Effector memory CD4-positive, alpha-beta T cell (primary cell): ENCODE data around the gene RBM6.
"Not testable (repeated sequence)": the region's sequence is repeated elsewhere in the genome, so short reads cannot be mapped to it uniquely, and the experiment has no call there.

Source experiments
- DNase-seq, 3 donors: peaks; one replicate each; pipeline ENCODE4 v3.0.0-alpha.2; 2020
- H3K27ac ChIP-seq: 2 replicates; pipeline ENCODE4 v1.7.0; 2013; ENCODE audit warnings: mild to moderate bottlenecking, low read length, moderate library complexity; ENCODE audit not compliant: insufficient read depth, poor library complexity, severe bottlenecking
- H3K27me3 ChIP-seq: replicated peaks from 2 replicates; pipeline ENCODE4 v1.7.0; 2013; ENCODE audit warnings: mild to moderate bottlenecking, low read length; ENCODE audit not compliant: insufficient read depth, control insufficient read depth, poor library complexity, severe bottlenecking
- H3K36me3 ChIP-seq: 2 replicates; pipeline ENCODE4 v1.7.0; 2013; ENCODE audit warnings: mild to moderate bottlenecking, low read length, moderate library complexity; ENCODE audit not compliant: control insufficient read depth, insufficient read depth
- H3K4me1 ChIP-seq: 2 replicates; pipeline ENCODE4 v1.7.0; 2013; ENCODE audit warnings: low read length, mild to moderate bottlenecking; ENCODE audit not compliant: control insufficient read depth, insufficient read depth, poor library complexity, severe bottlenecking
- H3K4me3 ChIP-seq: 2 replicates; pipeline ENCODE4 v1.7.0; 2013; ENCODE audit warnings: low read length, low read depth, mild to moderate bottlenecking; ENCODE audit not compliant: insufficient read depth, poor library complexity, severe bottlenecking
- H3K9me3 ChIP-seq: 2 replicates; pipeline ENCODE4 v1.7.0; 2013; ENCODE audit warnings: mild to moderate bottlenecking, low read length, moderate library complexity; ENCODE audit not compliant: control insufficient read depth

RBM6 gene

GRCh38 chr3:50008931-50009330, 69.0 kb downstream of the RBM6 start:
- H3K27ac ChIP-seq, result no peak overlapping the region
- DNase-seq, result no peak
- no peaks in the 10 kb centered on the region for H3K4me1 ChIP-seq
- H3K9me3 ChIP-seq, result no peaks in the 10 kb centered on the region
- no peak overlapping the region for H3K4me3 ChIP-seq
- no peaks in the 10 kb centered on the region for H3K27me3 ChIP-seq
- peaks cover 10% of the 10 kb centered on the region for H3K36me3 ChIP-seq

GRCh38 chr3:50010959-50011358, 71.0 kb downstream of the RBM6 start:
- no peak for DNase-seq
- Histone ChIP-seq H3K9me3 (no peaks in the 10 kb centered on the region), H3K4me3 (no peak overlapping the region), H3K4me1 (no peaks in the 10 kb centered on the region), H3K27ac (no peak overlapping the region), H3K36me3 (peaks cover 10% of the 10 kb centered on the region), H3K27me3 (no peaks in the 10 kb centered on the region)

- Histone ChIP-seq H3K4me3 (no peak overlapping the region), H3K27me3 (no peaks in the 10 kb centered on the region), H3K27ac (no peak overlapping the region), H3K4me1 (no peaks in the 10 kb centered on the region), H3K9me3 (no peaks in the 10 kb centered on the region), H3K36me3 (peaks cover 22% of the 10 kb centered on the region)
- no peak for DNase-seq
Observed at GRCh38 chr3:50015918-50016317, 76.0 kb downstream of the RBM6 start.

- H3K4me3 ChIP-seq, result no peak overlapping the region
- H3K9me3 ChIP-seq, result no peaks in the 10 kb centered on the region
- peaks cover 16% of the 10 kb centered on the region for H3K36me3 ChIP-seq
- H3K4me1 ChIP-seq, result no peaks in the 10 kb centered on the region
- no peak for DNase-seq
- no peaks in the 10 kb centered on the region for H3K27me3 ChIP-seq
- no peak overlapping the region for H3K27ac ChIP-seq
Observed at GRCh38 chr3:50028346-50028745, 88.4 kb downstream of the RBM6 start.

GRCh38 chr3:50031201-50031600, 91.3 kb downstream of the RBM6 start:
- H3K27me3 ChIP-seq, H3K36me3 ChIP-seq, H3K27ac ChIP-seq, H3K4me1 ChIP-seq, DNase-seq, H3K4me3 ChIP-seq, H3K9me3 ChIP-seq: not testable (repeated sequence)

- Histone ChIP-seq H3K27ac (no peak overlapping the region), H3K4me3 (no peak overlapping the region), H3K27me3 (no peaks in the 10 kb centered on the region), H3K9me3 (no peaks in the 10 kb centered on the region), H3K4me1 (no peaks in the 10 kb centered on the region), H3K36me3 (peaks cover 5% of the 10 kb centered on the region)
- no peak for DNase-seq
Observed at GRCh38 chr3:50044976-50045375, 105.0 kb downstream of the RBM6 start.

GRCh38 chr3:50047426-50047825, 107.5 kb downstream of the RBM6 start:
- H3K36me3 ChIP-seq, result peaks cover 5% of the 10 kb centered on the region
- H3K27ac ChIP-seq, result no peak overlapping the region
- H3K9me3 ChIP-seq, result no peaks in the 10 kb centered on the region
- DNase-seq, result no peak
- H3K4me1 ChIP-seq, result no peaks in the 10 kb centered on the region
- no peaks in the 10 kb centered on the region for H3K27me3 ChIP-seq
- H3K4me3 ChIP-seq, result no peak overlapping the region

GRCh38 chr3:50050361-50050760, 110.4 kb downstream of the RBM6 start:
- H3K4me3 ChIP-seq, result no peak overlapping the region
- H3K27ac ChIP-seq, result no peak overlapping the region
- DNase-seq, result no peak
- H3K27me3 ChIP-seq, result no peaks in the 10 kb centered on the region
- no peaks in the 10 kb centered on the region for H3K9me3 ChIP-seq
- H3K36me3 ChIP-seq, result peaks cover 27% of the 10 kb centered on the region
- no peaks in the 10 kb centered on the region for H3K4me1 ChIP-seq

GRCh38 chr3:50057756-50058155, 117.8 kb downstream of the RBM6 start:
- Histone ChIP-seq H3K36me3 (peaks cover 75% of the 10 kb centered on the region), H3K4me1 (no peaks in the 10 kb centered on the region), H3K27ac (no peak overlapping the region), H3K4me3 (no peak overlapping the region), H3K9me3 (no peaks in the 10 kb centered on the region), H3K27me3 (no peaks in the 10 kb centered on the region)
- no peak for DNase-seq

GRCh38 chr3:50068134-50068533, 128.2 kb downstream of the RBM6 start:
- H3K27ac ChIP-seq, result no peak overlapping the region
- no peak for DNase-seq
- no peak overlapping the region for H3K4me3 ChIP-seq
- H3K27me3 ChIP-seq, result no peaks in the 10 kb centered on the region
- peaks cover 77% of the 10 kb centered on the region for H3K36me3 ChIP-seq
- no peaks in the 10 kb centered on the region for H3K4me1 ChIP-seq
- no peaks in the 10 kb centered on the region for H3K9me3 ChIP-seq

GRCh38 chr3:50078091-50078490, 138.1 kb downstream of the RBM6 start:
- Histone ChIP-seq H3K36me3 (peaks cover 26% of the 10 kb centered on the region), H3K9me3 (no peaks in the 10 kb centered on the region), H3K4me3 (no peak overlapping the region), H3K4me1 (peaks cover 9% of the 10 kb centered on the region), H3K27me3 (no peaks in the 10 kb centered on the region), H3K27ac (no peak overlapping the region)
- DNase-seq, result no peak
